NCI-H1417 (cell line): ENCODE results near the gene GPRC5B.

ENCODE experiments used
- DNase-seq, 3 experiments: peaks; one replicate each; lab custom pipeline; 2025; lab: John Stamatoyannopoulos, UW

The GPRC5B gene

DNA sequence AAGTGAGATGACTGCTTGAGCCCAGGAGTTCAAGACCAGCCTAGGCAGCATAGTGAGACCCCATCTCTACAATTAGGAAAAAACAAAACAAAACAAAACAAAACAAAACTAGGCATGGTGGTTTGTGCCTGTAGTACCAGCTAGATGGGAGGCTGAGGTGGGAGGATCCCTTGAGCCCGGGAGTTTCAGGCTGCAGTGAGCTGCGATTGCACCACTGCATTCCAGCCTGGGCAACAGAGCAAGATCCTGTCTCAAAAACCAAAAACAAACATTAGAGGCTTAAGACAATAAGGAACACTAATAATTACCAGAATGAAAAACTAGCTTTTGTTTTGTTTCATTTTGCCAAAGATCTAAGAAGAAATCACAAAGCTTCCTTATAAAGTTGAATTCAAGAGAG, 69.2 kb downstream of the GPRC5B start:
- no peak for DNase-seq

DNA sequence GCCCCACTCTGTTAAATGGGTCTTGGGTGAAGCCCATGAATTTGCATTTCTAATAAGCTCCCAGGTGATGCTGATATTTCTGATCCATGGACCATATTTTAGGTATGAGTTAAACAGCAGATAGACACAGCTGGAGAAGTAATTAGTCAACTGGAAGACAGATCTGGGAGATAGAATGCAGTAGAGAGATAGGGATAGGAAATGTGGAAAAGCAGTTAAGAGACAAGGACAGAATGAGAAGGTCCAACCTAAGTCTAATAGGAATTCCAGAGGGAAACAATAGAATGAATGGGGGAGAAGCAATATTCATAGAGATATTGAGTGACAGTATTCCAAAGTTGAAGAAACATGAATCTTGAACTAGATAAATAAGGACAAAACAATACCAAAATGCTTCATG, 71.7 kb downstream of the GPRC5B start:
- DNase-seq: no peak

- DNase-seq: no peak
These were observed 73.6 kb downstream of the GPRC5B start for GRCh38 chr16:19810817-19811731.

DNA sequence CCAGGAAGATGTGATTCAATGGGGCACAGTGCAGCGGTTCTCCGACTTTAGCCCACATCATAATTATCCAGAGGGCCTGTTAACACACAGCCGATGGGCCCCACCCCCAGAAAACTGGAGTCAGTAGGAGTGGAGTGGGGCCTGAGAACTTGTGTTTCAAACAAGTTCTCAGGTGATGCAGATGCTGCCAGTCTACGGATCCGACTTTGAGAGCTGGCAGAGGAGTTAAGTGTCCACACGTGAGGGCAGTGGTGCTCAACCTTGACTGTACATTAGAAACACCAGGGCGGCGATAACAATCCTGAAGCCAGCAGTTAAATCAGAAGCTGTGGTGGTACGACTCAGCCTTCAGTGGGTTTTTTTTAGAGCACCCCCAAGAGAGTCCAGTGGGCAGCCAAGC, 75.0 kb downstream of the GPRC5B start:
- DNase-seq: no peak

DNA sequence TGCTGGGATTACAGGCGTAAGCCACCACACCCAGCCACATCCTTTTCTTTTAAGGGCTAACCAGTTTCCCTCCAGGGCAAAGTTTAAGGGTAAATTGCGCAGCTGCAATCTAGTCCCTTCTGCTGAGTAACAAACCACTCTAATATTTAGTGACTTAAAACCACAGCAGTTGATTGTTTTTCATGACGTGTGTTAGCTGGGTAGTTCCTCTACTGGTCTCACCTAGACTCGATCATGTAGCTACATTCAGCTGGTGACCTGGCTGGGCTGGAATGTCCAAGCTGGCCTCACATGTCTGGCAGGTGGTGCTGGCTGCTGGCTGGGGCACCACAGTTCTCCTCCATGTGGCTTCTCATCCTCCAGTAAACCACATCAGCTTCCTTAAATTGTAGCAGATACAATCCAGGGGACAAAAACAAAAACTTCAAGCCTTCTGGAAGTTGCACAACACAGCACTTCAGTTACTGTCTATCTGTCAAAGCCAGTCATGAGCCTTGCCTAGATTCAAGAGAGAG, 75.5 kb downstream of the GPRC5B start:
- no peak for DNase-seq

DNA sequence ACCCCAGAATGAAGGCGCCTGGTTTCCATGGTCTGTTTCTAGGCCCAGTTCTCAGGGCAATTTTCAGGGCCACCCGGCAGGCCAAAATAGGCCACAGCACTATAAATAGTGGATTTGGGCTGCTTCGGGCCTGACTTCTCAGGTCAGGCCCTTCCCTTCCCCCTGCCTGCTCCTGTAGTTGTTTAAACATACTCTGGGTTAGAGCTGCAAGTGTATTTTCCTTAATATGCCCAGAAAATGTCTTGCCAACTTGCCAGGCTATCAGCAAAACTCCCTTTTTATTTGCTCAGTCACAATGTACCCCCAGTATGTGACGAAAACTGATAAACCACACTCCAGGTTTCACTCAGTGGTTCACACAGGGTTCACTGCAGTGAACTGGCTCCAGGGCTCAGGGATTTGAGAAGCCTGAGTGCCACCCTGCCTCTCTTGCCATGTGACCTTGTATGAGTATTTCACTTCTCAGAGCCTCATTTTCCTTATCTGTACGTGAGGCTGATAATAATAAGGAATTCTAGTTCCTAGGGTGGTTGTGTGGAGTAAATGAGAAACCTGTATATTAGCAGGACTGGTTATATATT, 76.5 kb downstream of the GPRC5B start:
- DNase-seq: no peak
